ENCODE data around the gene EXO5. TPM values are rescaled to one million over a fixed set of nuclear protein-coding genes. Genes with fewer than 3 reads are reported as not detected.
A peak's percentile ranks its signal among the peaks of the same experiment; 100 is the strongest.

Gene EXO5
- total and polyA plus RNA-seq, 2 of the 13 experiments (the other 11 are each of a cell fraction or from before 2014, with no cell fraction given), result 9.9 to 20.5 TPM

DNA sequence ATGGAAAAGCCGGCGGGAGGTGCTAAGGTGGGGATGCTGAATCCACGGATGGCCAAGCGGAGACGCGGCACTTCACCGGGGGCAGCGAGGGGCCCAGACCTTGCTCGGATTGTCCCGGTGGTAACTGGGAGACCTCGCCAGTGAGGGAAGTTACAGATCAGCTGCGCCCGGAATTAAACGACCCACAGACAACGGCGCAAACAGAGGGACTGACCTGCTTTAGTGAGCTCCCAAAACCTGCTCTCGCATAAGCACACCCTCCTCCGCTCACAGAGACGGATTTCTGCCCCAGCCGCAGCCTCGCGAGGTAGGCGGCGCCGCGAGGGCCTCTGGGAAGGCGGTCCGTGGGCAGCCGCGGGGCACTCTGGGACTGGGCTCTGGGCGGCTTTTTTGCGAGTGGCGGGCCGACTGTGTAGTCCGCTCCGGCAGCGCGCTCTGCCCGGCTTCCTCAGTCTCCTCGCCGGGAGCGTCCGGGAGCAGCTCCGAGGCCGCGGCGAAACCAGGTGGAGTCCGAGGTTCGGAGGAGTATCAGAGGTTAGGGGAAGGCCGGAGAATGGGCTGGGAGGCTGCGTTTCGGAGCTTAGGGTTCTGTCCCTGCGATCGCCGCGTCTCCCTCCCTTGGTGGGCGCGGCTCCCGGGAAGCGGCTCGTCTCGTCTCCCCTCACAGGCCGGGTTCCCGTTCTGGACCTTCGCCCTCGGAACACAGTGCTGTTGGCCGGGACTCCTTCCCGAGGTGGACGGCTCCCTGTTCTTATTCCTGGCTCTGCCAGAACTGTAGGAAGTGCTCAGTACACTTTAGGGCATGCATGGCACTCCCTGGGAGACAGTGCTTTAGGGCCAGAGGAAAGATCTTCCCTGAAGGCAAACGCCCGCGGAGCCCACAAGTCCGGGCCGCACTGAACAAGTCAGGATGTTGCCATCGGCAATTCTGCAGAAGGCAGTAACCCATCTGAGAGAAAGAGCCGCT is at the start of gene EXO5 (continued):
- TF ChIP-seq CBX2 (IDR thresholded peaks at IDR 0.05; ENCODE audit: low read depth, low read length) (no peak), CBX2 (CRISPR knock-in tag; IDR thresholded peaks at IDR 0.05; ENCODE audit: low read depth) (no peak), ISX (CRISPR knock-in tag; conservative IDR thresholded peaks at IDR 0.05) (no peak), GPN1 (CRISPR knock-in tag; IDR thresholded peaks at IDR 0.05; ENCODE audit: borderline replicate concordance) (no peak), CHD4 (IDR thresholded peaks at IDR 0.05; ENCODE audit: borderline replicate concordance, low read length) (no peak), MLLT10 (CRISPR knock-in tag; IDR thresholded peaks at IDR 0.05) (no peak), ZNF253 (CRISPR knock-in tag; IDR thresholded peaks at IDR 0.05; ENCODE audit: borderline replicate concordance) (no peak), ZNF138 (CRISPR knock-in tag; IDR thresholded peaks at IDR 0.05; ENCODE audit: low read depth) (no peak), ZNF746 (CRISPR knock-in tag; IDR thresholded peaks at IDR 0.05) (peak; percentile 47; the same call in 1 of the 2 replicates), ZNF20 (CRISPR knock-in tag; IDR thresholded peaks at IDR 0.05) (0 out of 2 replicates have a peak, but pooled peaks have one; percentile 46), RBAK (CRISPR knock-in tag; IDR thresholded peaks at IDR 0.05) (no peak), KDM1A (CRISPR knock-in tag; IDR thresholded peaks at IDR 0.05) (no peak), ZNF747 (CRISPR knock-in tag; IDR thresholded peaks at IDR 0.05; ENCODE audit: borderline replicate concordance) (peak; percentile 57; the same call in 1 of the 2 replicates), TBP (CRISPR knock-in tag; IDR thresholded peaks at IDR 0.05) (0 out of 2 replicates have a peak, but pooled peaks have one; percentile 51)
- TF ChIP-seq, protein P1, sequence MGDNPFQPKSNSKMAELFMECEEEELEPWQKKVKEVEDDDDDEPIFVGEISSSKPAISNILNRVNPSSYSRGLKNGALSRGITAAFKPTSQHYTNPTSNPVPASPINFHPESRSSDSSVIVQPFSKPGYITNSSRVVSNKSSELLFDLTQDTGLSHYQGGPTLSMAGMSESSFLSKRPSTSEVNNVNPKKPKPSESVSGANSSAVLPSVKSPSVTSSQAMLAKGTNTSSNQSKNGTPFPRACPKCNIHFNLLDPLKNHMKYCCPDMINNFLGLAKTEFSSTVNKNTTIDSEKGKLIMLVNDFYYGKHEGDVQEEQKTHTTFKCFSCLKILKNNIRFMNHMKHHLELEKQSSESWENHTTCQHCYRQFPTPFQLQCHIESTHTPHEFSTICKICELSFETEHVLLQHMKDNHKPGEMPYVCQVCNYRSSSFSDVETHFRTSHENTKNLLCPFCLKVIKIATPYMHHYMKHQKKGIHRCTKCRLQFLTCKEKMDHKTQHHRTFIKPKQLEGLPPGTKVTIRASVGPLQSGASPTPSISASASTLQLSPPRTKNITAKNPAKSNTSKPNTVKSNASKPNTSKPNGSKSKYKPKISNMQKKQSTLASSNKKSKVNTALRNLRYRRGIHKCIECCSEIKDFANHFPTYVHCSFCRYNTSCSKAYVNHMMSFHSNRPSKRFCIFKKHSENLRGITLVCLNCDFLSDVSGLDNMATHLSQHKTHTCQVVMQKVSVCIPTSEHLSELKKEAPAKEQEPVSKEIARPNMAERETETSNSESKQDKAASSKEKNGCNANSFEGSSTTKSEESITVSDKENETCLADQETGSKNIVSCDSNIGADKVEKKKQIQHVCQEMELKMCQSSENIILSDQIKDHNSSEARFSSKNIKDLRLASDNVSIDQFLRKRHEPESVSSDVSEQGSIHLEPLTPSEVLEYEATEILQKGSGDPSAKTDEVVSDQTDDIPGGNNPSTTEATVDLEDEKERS (CRISPR knock-in tag; IDR thresholded peaks at IDR 0.05), result 0 out of 2 replicates have a peak, but pooled peaks have one; percentile 53
- TF ChIP-seq, protein P2, sequence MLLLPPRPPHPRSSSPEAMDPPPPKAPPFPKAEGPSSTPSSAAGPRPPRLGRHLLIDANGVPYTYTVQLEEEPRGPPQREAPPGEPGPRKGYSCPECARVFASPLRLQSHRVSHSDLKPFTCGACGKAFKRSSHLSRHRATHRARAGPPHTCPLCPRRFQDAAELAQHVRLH (CRISPR knock-in tag; IDR thresholded peaks at IDR 0.05; ENCODE audit: borderline replicate concordance, low read depth), result 0 out of 2 replicates have a peak, but pooled peaks have one; percentile 46
- TF ChIP-seq, protein P3, sequence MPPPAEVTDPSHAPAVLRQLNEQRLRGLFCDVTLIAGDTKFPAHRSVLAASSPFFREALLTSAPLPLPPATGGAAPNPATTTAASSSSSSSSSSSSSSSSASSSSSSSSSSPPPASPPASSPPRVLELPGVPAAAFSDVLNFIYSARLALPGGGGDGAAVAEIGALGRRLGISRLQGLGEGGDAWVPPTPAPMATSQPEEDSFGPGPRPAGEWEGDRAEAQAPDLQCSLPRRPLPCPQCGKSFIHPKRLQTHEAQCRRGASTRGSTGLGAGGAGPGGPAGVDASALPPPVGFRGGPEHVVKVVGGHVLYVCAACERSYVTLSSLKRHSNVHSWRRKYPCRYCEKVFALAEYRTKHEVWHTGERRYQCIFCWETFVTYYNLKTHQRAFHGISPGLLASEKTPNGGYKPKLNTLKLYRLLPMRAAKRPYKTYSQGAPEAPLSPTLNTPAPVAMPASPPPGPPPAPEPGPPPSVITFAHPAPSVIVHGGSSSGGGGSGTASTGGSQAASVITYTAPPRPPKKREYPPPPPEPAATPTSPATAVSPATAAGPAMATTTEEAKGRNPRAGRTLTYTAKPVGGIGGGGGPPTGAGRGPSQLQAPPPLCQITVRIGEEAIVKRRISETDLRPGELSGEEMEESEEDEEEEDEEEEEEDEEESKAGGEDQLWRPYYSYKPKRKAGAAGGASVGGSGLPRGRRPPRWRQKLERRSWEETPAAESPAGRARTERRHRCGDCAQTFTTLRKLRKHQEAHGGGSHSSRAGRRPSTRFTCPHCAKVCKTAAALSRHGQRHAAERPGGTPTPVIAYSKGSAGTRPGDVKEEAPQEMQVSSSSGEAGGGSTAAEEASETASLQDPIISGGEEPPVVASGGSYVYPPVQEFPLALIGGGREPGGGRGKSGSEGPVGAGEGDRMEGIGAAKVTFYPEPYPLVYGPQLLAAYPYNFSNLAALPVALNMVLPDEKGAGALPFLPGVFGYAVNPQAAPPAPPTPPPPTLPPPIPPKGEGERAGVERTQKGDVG (CRISPR knock-in tag; IDR thresholded peaks at IDR 0.05; ENCODE audit: borderline replicate concordance), result peak; percentile 18; the same call in 1 of the 2 replicates
